ENCODE results near the gene PHF21A. TPM values are rescaled to one million over a fixed set of nuclear protein-coding genes. Genes with fewer than 3 reads are reported as not detected.

Gene PHF21A
- total and polyA plus RNA-seq, 7 experiments from 2014 or later: 7.2 to 88.5 (median 54.5) TPM

GRCh38 chr11:46149342-46149741, 28.1 kb upstream of the PHF21A start:
- Histone ChIP-seq H3K9me3 (ENCODE audit: control insufficient read depth in 2 of 3, low read length in 3 of 3) (no peaks in the 10 kb centered on the region), H3K36me3 (ENCODE audit: control insufficient read depth in 2 of 3, insufficient read depth in 3 of 3, low read length in 3 of 3) (no peaks in the 10 kb centered on the region), H3K4me3 (ENCODE audit: low read length) (no peak overlapping the region), H3K4me1 (ENCODE audit: control insufficient read depth in 2 of 2, insufficient read depth in 2 of 2, low read length in 2 of 2) (no peaks in the 10 kb centered on the region), H3K27ac (ENCODE audit: low read depth, low read length) (no peak overlapping the region), H3K27me3 (ENCODE audit: control insufficient read depth in 2 of 2, insufficient read depth in 2 of 2, low read length in 2 of 2) (peaks cover 0 to 3% of the 10 kb centered on the region in 2 donors)
- POLR2A ChIA-PET: no interaction called here
- Mint-ChIP-seq H3K9me3 (peaks cover 0 to 6% (median 0%) of the 10 kb centered on the region in 11 donors), H3K27me3 (peaks cover 0 to 33% (median 10%) of the 10 kb centered on the region in 5 donors), H3K4me1 (no peaks in the 10 kb centered on the region), H3K36me3 (no peaks in the 10 kb centered on the region), H3K27ac (no peak overlapping the region), H3K4me3 (no peak overlapping the region)
- DNase-seq (no peak), ATAC-seq (no peak)
- CTCF ChIA-PET: no interaction called here
- intact Hi-C loops (cut with micrococcal nuclease): no loop called here

- Histone ChIP-seq H3K4me1 (ENCODE audit: control insufficient read depth in 2 of 2, insufficient read depth in 2 of 2, low read length in 2 of 2) (no peaks in the 10 kb centered on the region), H3K36me3 (ENCODE audit: control insufficient read depth in 2 of 3, insufficient read depth in 3 of 3, low read length in 3 of 3) (no peaks in the 10 kb centered on the region), H3K27ac (ENCODE audit: low read depth, low read length) (no peak overlapping the region), H3K4me3 (ENCODE audit: low read length) (no peak overlapping the region), H3K27me3 (ENCODE audit: control insufficient read depth in 2 of 2, insufficient read depth in 2 of 2, low read length in 2 of 2) (peaks cover 0 to under 1% of the 10 kb centered on the region in 2 donors), H3K9me3 (ENCODE audit: control insufficient read depth in 2 of 3, low read length in 3 of 3) (no peaks in the 10 kb centered on the region)
- CTCF ChIA-PET: no interaction called here
- POLR2A ChIA-PET: no interaction called here
- Mint-ChIP-seq H3K27ac (no peak overlapping the region), H3K36me3 (no peaks in the 10 kb centered on the region), H3K4me3 (no peak overlapping the region), H3K4me1 (no peaks in the 10 kb centered on the region), H3K9me3 (no peaks in the 10 kb centered on the region), H3K27me3 (peaks cover 0 to 21% (median 4%) of the 10 kb centered on the region in 5 donors)
- intact Hi-C loops (cut with micrococcal nuclease): no loop called here
- ATAC-seq (no peak), DNase-seq (no peak)
Measured at GRCh38 chr11:46144741-46145140, 23.5 kb upstream of the PHF21A start.

- Mint-ChIP-seq H3K4me3 (no peak overlapping the region), H3K4me1 (no peaks in the 10 kb centered on the region), H3K27ac (no peak overlapping the region), H3K36me3 (no peaks in the 10 kb centered on the region), H3K27me3 (peaks cover 0 to 23% (median 4%) of the 10 kb centered on the region in 5 donors), H3K9me3 (no peaks in the 10 kb centered on the region)
- DNase-seq (no peak), ATAC-seq (no peak)
- no peak overlapping the region for H3K27ac ChIP-seq (ENCODE audit: low read depth, low read length)
- no peaks in the 10 kb centered on the region for H3K36me3 ChIP-seq (ENCODE audit: control insufficient read depth in 2 of 3, insufficient read depth in 3 of 3, low read length in 3 of 3)
- CTCF ChIA-PET: no interaction called here
- no peak overlapping the region for H3K4me3 ChIP-seq (ENCODE audit: low read length)
- H3K9me3 ChIP-seq (ENCODE audit: control insufficient read depth in 2 of 3, low read length in 3 of 3): no peaks in the 10 kb centered on the region
- intact Hi-C loops (cut with micrococcal nuclease): no loop called here
- H3K4me1 ChIP-seq (ENCODE audit: control insufficient read depth in 2 of 2, insufficient read depth in 2 of 2, low read length in 2 of 2): no peaks in the 10 kb centered on the region
- H3K27me3 ChIP-seq (ENCODE audit: control insufficient read depth in 2 of 2, insufficient read depth in 2 of 2, low read length in 2 of 2): no peaks in the 10 kb centered on the region
- POLR2A ChIA-PET: no interaction called here
Measured at GRCh38 chr11:46143049-46143806, 22.0 kb upstream of the PHF21A start.

GRCh38 chr11:46142561-46142960, 21.3 kb upstream of the PHF21A start:
- peaks cover 0 to 21% (median 4%) of the 10 kb centered on the region in 5 donors for H3K27me3 Mint-ChIP-seq
- Histone ChIP-seq H3K27ac (ENCODE audit: low read depth, low read length) (no peak overlapping the region), H3K9me3 (ENCODE audit: control insufficient read depth in 2 of 3, low read length in 3 of 3) (no peaks in the 10 kb centered on the region), H3K4me1 (ENCODE audit: control insufficient read depth in 2 of 2, insufficient read depth in 2 of 2, low read length in 2 of 2) (no peaks in the 10 kb centered on the region), H3K4me3 (ENCODE audit: low read length) (no peak overlapping the region), H3K27me3 (ENCODE audit: control insufficient read depth in 2 of 2, insufficient read depth in 2 of 2, low read length in 2 of 2) (no peaks in the 10 kb centered on the region), H3K36me3 (ENCODE audit: control insufficient read depth in 2 of 3, insufficient read depth in 3 of 3, low read length in 3 of 3) (no peaks in the 10 kb centered on the region)
- ChIA-PET CTCF (no interaction called here), POLR2A (no interaction called here)
- DNase-seq (no peak), ATAC-seq (no peak)
- no peak overlapping the region for H3K27ac Mint-ChIP-seq
- no peaks in the 10 kb centered on the region for H3K4me1 Mint-ChIP-seq
- no peak overlapping the region for H3K4me3 Mint-ChIP-seq
- intact Hi-C loops (cut with micrococcal nuclease): no loop called here
- no peaks in the 10 kb centered on the region for H3K36me3 Mint-ChIP-seq
- H3K9me3 Mint-ChIP-seq: no peaks in the 10 kb centered on the region

GRCh38 chr11:46141597-46141996, 20.3 kb upstream of the PHF21A start:
- H3K9me3 Mint-ChIP-seq: no peaks in the 10 kb centered on the region
- Histone ChIP-seq H3K4me3 (ENCODE audit: low read length) (no peak overlapping the region), H3K9me3 (ENCODE audit: control insufficient read depth in 2 of 3, low read length in 3 of 3) (no peaks in the 10 kb centered on the region), H3K4me1 (ENCODE audit: control insufficient read depth in 2 of 2, insufficient read depth in 2 of 2, low read length in 2 of 2) (no peaks in the 10 kb centered on the region), H3K27me3 (ENCODE audit: control insufficient read depth in 2 of 2, insufficient read depth in 2 of 2, low read length in 2 of 2) (no peaks in the 10 kb centered on the region), H3K27ac (ENCODE audit: low read depth, low read length) (no peak overlapping the region), H3K36me3 (ENCODE audit: control insufficient read depth in 2 of 3, insufficient read depth in 3 of 3, low read length in 3 of 3) (no peaks in the 10 kb centered on the region)
- peaks cover 0 to 20% (median 4%) of the 10 kb centered on the region in 5 donors for H3K27me3 Mint-ChIP-seq
- intact Hi-C loops (cut with micrococcal nuclease): no loop called here
- CTCF ChIA-PET: no interaction called here
- H3K27ac Mint-ChIP-seq: no peak overlapping the region
- H3K4me3 Mint-ChIP-seq: no peak overlapping the region
- H3K36me3 Mint-ChIP-seq: no peaks in the 10 kb centered on the region
- DNase-seq: no peak
- no peak for ATAC-seq
- POLR2A ChIA-PET: no interaction called here
- H3K4me1 Mint-ChIP-seq: no peaks in the 10 kb centered on the region

GRCh38 chr11:46134540-46134939, 13.3 kb upstream of the PHF21A start:
- no peak overlapping the region for H3K27ac Mint-ChIP-seq
- no peak overlapping the region for H3K4me3 Mint-ChIP-seq
- intact Hi-C loops (cut with micrococcal nuclease): loop anchor here in 1 of 2 donors (2.0 kb wide), 1 partner anchor 76 kb away; no protein-coding TSS in a partner anchor
- Histone ChIP-seq H3K27ac (ENCODE audit: low read depth, low read length) (no peak overlapping the region), H3K36me3 (ENCODE audit: control insufficient read depth in 2 of 3, insufficient read depth in 3 of 3, low read length in 3 of 3) (no peaks in the 10 kb centered on the region), H3K27me3 (ENCODE audit: control insufficient read depth in 2 of 2, insufficient read depth in 2 of 2, low read length in 2 of 2) (no peaks in the 10 kb centered on the region), H3K4me1 (ENCODE audit: control insufficient read depth in 2 of 2, insufficient read depth in 2 of 2, low read length in 2 of 2) (no peaks in the 10 kb centered on the region), H3K9me3 (ENCODE audit: control insufficient read depth in 2 of 3, low read length in 3 of 3) (no peaks in the 10 kb centered on the region), H3K4me3 (ENCODE audit: low read length) (no peak overlapping the region)
- H3K4me1 Mint-ChIP-seq: no peaks in the 10 kb centered on the region
- POLR2A ChIA-PET: no interaction called here
- peaks cover 0 to 32% (median 0%) of the 10 kb centered on the region in 5 donors for H3K27me3 Mint-ChIP-seq
- CTCF ChIA-PET: no interaction called here
- no peaks in the 10 kb centered on the region for H3K9me3 Mint-ChIP-seq
- no peaks in the 10 kb centered on the region for H3K36me3 Mint-ChIP-seq
- ATAC-seq (no peak), DNase-seq (no peak)

- no peak for ATAC-seq
- peaks cover 0 to 30% (median 0%) of the 10 kb centered on the region in 5 donors for H3K27me3 Mint-ChIP-seq
- H3K9me3 Mint-ChIP-seq: no peaks in the 10 kb centered on the region
- no peaks in the 10 kb centered on the region for H3K4me1 Mint-ChIP-seq
- H3K27ac Mint-ChIP-seq: no peak overlapping the region
- no peaks in the 10 kb centered on the region for H3K36me3 Mint-ChIP-seq
- Histone ChIP-seq H3K27ac (ENCODE audit: low read depth, low read length) (no peak overlapping the region), H3K4me3 (ENCODE audit: low read length) (no peak overlapping the region), H3K36me3 (ENCODE audit: control insufficient read depth in 2 of 3, insufficient read depth in 3 of 3, low read length in 3 of 3) (no peaks in the 10 kb centered on the region), H3K4me1 (ENCODE audit: control insufficient read depth in 2 of 2, insufficient read depth in 2 of 2, low read length in 2 of 2) (no peaks in the 10 kb centered on the region), H3K27me3 (ENCODE audit: control insufficient read depth in 2 of 2, insufficient read depth in 2 of 2, low read length in 2 of 2) (no peaks in the 10 kb centered on the region), H3K9me3 (ENCODE audit: control insufficient read depth in 2 of 3, low read length in 3 of 3) (no peaks in the 10 kb centered on the region)
- intact Hi-C loops (cut with micrococcal nuclease): loop anchor here in 1 of 2 donors (2.0 kb wide), 1 partner anchor 77 kb away; no protein-coding TSS in a partner anchor
- DNase-seq: no peak
- POLR2A ChIA-PET: no interaction called here
- CTCF ChIA-PET: no interaction called here
- no peak overlapping the region for H3K4me3 Mint-ChIP-seq
Measured at GRCh38 chr11:46134061-46134460, 12.8 kb upstream of the PHF21A start.
